Measurements from ENCODE around the gene PRM2. TPM values are rescaled to one million over a fixed set of nuclear protein-coding genes. Genes with fewer than 3 reads are reported as not detected.

Gene PRM2
- total and polyA plus RNA-seq, 2 experiments from 2014 or later: not detected

GRCh38 chr16:11316331-11317015, 40.2 kb upstream of the PRM2 start:
- peaks cover 20% of the 10 kb centered on the region for H3K27me3 Mint-ChIP-seq (ENCODE audit: insufficient read depth, low read depth, poor library complexity)
- Histone ChIP-seq H3K4me2 (peak overlapping the region; percentile 71), H3K4me1 (ENCODE audit: insufficient read depth) (peaks cover 59% of the 10 kb centered on the region), H3K79me2 (replicated peaks; ENCODE audit: insufficient read depth) (peaks cover 8% of the 10 kb centered on the region; the same call in 1 of the 2 replicates), H3K36me3 (ENCODE audit: insufficient read depth) (no peaks in the 10 kb centered on the region), H3K4me3 (peak overlapping the region; percentile 44), H3K27me3 (ENCODE audit: insufficient read depth) (no peaks in the 10 kb centered on the region), H3K27ac (ENCODE audit: low read depth) (peak overlapping the region; percentile 100), H3F3A (replicated peaks; ENCODE audit: low read depth) (peaks cover 47% of the 10 kb centered on the region), H2AFZ (no peak overlapping the region), H4K20me1 (replicated peaks; ENCODE audit: insufficient read depth) (no peaks in the 10 kb centered on the region), H3K9me2 (ENCODE audit: insufficient read depth) (no peaks in the 10 kb centered on the region)
- TF ChIP-seq EZH2 (IDR thresholded peaks at IDR 0.05; ENCODE audit: low read depth, unreplicated experiment) (no peak), ZNF462 (CRISPR knock-in tag; IDR thresholded peaks at IDR 0.05) (peak; percentile 34; the same call in 1 of the 2 replicates), ZNF331 (CRISPR knock-in tag; IDR thresholded peaks at IDR 0.05; ENCODE audit: low read depth) (no peak), STAT1 (IDR thresholded peaks at IDR 0.05; ENCODE audit: unreplicated experiment) (no peak), CREB1 (CRISPR knock-in tag; IDR thresholded peaks at IDR 0.05; ENCODE audit: low read depth) (no peak), POLR2AphosphoS5 (IDR thresholded peaks at IDR 0.05; ENCODE audit: low read depth) (peak; percentile 54), EZH2phosphoT487 (IDR thresholded peaks at IDR 0.05; ENCODE audit: unreplicated experiment) (no peak), CTCF (conservative IDR thresholded peaks at IDR 0.05; ENCODE audit: low read depth in 2 of 2) (peak in 1 of 2 experiments; percentile 27; a peak in 2 of 4 replicates), JUNB (IDR thresholded peaks at IDR 0.05; ENCODE audit: unreplicated experiment) (no peak), REST (IDR thresholded peaks at IDR 0.05; ENCODE audit: unreplicated experiment) (no peak), NANOG (IDR thresholded peaks at IDR 0.05; ENCODE audit: borderline replicate concordance) (no peak), ETS1 (IDR thresholded peaks at IDR 0.05) (peak; percentile 18; the same call in 1 of the 2 replicates), ZNF114 (CRISPR knock-in tag; IDR thresholded peaks at IDR 0.05) (no peak)
- H3K27ac Mint-ChIP-seq: peak overlapping the region; percentile 97
- H3K4me1 Mint-ChIP-seq: peaks cover 46% of the 10 kb centered on the region
- peaks cover 16% of the 10 kb centered on the region for H3K36me3 Mint-ChIP-seq (ENCODE audit: low read depth)
- ATAC-seq (peak; percentile 58), DNase-seq (ENCODE audit: low spot score) (peak; percentile 90)
- H3K4me3 Mint-ChIP-seq: peak overlapping the region; percentile 62
- no peaks in the 10 kb centered on the region for H3K9me3 Mint-ChIP-seq
